H9 (cell line): Measurements from ENCODE around the gene PMAIP1. TPM values are rescaled to one million over a fixed set of nuclear protein-coding genes. Genes with fewer than 3 reads are reported as not detected.

Experiments
- DNase-seq: peaks from one replicate; pipeline ENCODE4 v3.0.0-alpha.2; 2017
- H2AFZ ChIP-seq: one replicate; pipeline ENCODE4 v1.6.1; 2013; ENCODE audit warnings: mild to moderate bottlenecking, low read length, control low read depth, moderate library complexity
- H2AK5ac ChIP-seq: 2 replicates; pipeline ENCODE4 v1.6.1; 2013; ENCODE audit warnings: low read length, control low read depth, mixed read lengths; ENCODE audit not compliant: insufficient read length
- H2BK120ac ChIP-seq: one replicate; pipeline ENCODE4 v1.6.1; 2013; ENCODE audit warnings: low read depth, mild to moderate bottlenecking, low read length, control low read depth, inconsistent platforms; ENCODE audit not compliant: poor library complexity, severe bottlenecking
- H2BK12ac ChIP-seq: 2 replicates; pipeline ENCODE4 v1.6.1; 2013; ENCODE audit warnings: low read length, control low read depth, mixed read lengths, low read depth; ENCODE audit not compliant: insufficient read length
- H2BK15ac ChIP-seq: 2 replicates; pipeline ENCODE4 v1.6.1; 2013; ENCODE audit warnings: low read depth, low read length, control low read depth
- H2BK20ac ChIP-seq: one replicate; pipeline ENCODE4 v1.6.1; 2013; ENCODE audit warnings: low read depth, mild to moderate bottlenecking, low read length, control low read depth, inconsistent platforms; ENCODE audit not compliant: poor library complexity, severe bottlenecking
- H2BK5ac ChIP-seq: 2 replicates; pipeline ENCODE4 v1.6.1; 2013; ENCODE audit warnings: low read length, control low read depth, mixed read lengths; ENCODE audit not compliant: insufficient read length
- H3K14ac ChIP-seq: 2 replicates; pipeline ENCODE4 v1.6.1; 2013; ENCODE audit warnings: low read length, control low read depth; ENCODE audit not compliant: insufficient read depth
- H3K18ac ChIP-seq: 2 replicates; pipeline ENCODE4 v1.6.1; 2013; ENCODE audit warnings: low read depth, mild to moderate bottlenecking, mixed read lengths, low read length, control low read depth; ENCODE audit not compliant: insufficient read length
- H3K23ac ChIP-seq: 2 replicates; pipeline ENCODE4 v1.6.1; 2013; ENCODE audit warnings: low read length, control low read depth, mixed read lengths, low read depth; ENCODE audit not compliant: insufficient read length
- H3K23me2 ChIP-seq: 2 replicates; pipeline ENCODE4 v1.6.1; 2013; ENCODE audit warnings: low read depth, mild to moderate bottlenecking, mixed read lengths, low read length, control low read depth; ENCODE audit not compliant: insufficient read length, poor library complexity, severe bottlenecking
- H3K27ac ChIP-seq: 2 replicates; pipeline ENCODE4 v1.5.1; 2013; ENCODE audit warnings: low read length, control low read depth, mixed read lengths, low read depth; ENCODE audit not compliant: insufficient read length
- H3K27me3 ChIP-seq: 2 replicates; pipeline ENCODE4 v1.6.1; 2013; ENCODE audit warnings: low read length, control low read depth, inconsistent platforms; ENCODE audit not compliant: insufficient read depth
- H3K4ac ChIP-seq: 2 replicates; pipeline ENCODE4 v1.6.1; 2013; ENCODE audit warnings: low read depth, mild to moderate bottlenecking, control low read depth, inconsistent platforms, low read length, moderate library complexity
- H3K4me1 ChIP-seq: 2 replicates; pipeline ENCODE4 v1.6.1; 2013; ENCODE audit warnings: low read length, control low read depth, inconsistent platforms; ENCODE audit not compliant: insufficient read depth
- H3K4me2 ChIP-seq: 2 replicates; pipeline ENCODE4 v1.6.1; 2013; ENCODE audit warnings: low read length, control low read depth, mixed read lengths; ENCODE audit not compliant: insufficient read length, insufficient read depth
- H3K56ac ChIP-seq: 2 replicates; pipeline ENCODE4 v1.6.1; 2013; ENCODE audit warnings: low read depth, mild to moderate bottlenecking, mixed read lengths, low read length, control low read depth; ENCODE audit not compliant: insufficient read length
- H3K79me1 ChIP-seq: 2 replicates; pipeline ENCODE4 v1.6.1; 2013; ENCODE audit warnings: low read depth, mild to moderate bottlenecking, moderate library complexity, low read length, control low read depth, inconsistent platforms; ENCODE audit not compliant: insufficient read depth, poor library complexity, severe bottlenecking
- H3K79me2 ChIP-seq: 2 replicates; pipeline ENCODE4 v1.6.1; 2013; ENCODE audit warnings: low read length, control low read depth, inconsistent platforms; ENCODE audit not compliant: insufficient read depth
- H3K9ac ChIP-seq: 2 replicates; pipeline ENCODE4 v1.6.1; 2013; ENCODE audit warnings: low read length, control low read depth, mixed read lengths; ENCODE audit not compliant: insufficient read length; ENCODE audit errors: extremely low read depth
- H3K9me3 ChIP-seq: one replicate; pipeline ENCODE4 v1.6.1; 2013; ENCODE audit warnings: low read depth, low read length, inconsistent platforms; ENCODE audit not compliant: control insufficient read depth
- H3T11ph ChIP-seq: one replicate; pipeline ENCODE4 v1.6.1; 2013; ENCODE audit warnings: mild to moderate bottlenecking, low read length, control low read depth, inconsistent platforms
- H4K20me1 ChIP-seq: one replicate; pipeline ENCODE4 v1.6.1; 2013; ENCODE audit not compliant: control insufficient read depth, insufficient read length, insufficient read depth
- H4K5ac ChIP-seq: 2 replicates; pipeline ENCODE4 v1.6.1; 2013; ENCODE audit warnings: low read depth, mild to moderate bottlenecking, mixed read lengths, low read length, control low read depth; ENCODE audit not compliant: insufficient read length
- H4K8ac ChIP-seq: replicated peaks from 2 replicates; pipeline ENCODE4 v1.6.1; 2013; ENCODE audit warnings: low read length, control low read depth, mixed read lengths, low read depth; ENCODE audit not compliant: insufficient read length
- H4K91ac ChIP-seq: 2 replicates; pipeline ENCODE4 v1.6.1; 2013; ENCODE audit warnings: low read depth, mild to moderate bottlenecking, moderate library complexity, mixed read lengths, low read length, control low read depth; ENCODE audit not compliant: insufficient read length
- H3K27ac Mint-ChIP-seq, 3 experiments: 2 replicates in 2 of 3; 3 replicates in 1 of 3; pipeline ENCODE4 v1.8.0; 2020 to 2021; ENCODE audit warnings: mixed read lengths in 3 of 3, mild to moderate bottlenecking in 1 of 3, moderate library complexity in 1 of 3
- H3K27me3 Mint-ChIP-seq: 2 replicates; pipeline ENCODE4 v1.8.0; 2021; ENCODE audit warnings: low read depth, mild to moderate bottlenecking, moderate library complexity, mixed read lengths
- H3K36me3 Mint-ChIP-seq, 3 experiments: 2 replicates in 2 of 3; 3 replicates in 1 of 3; pipeline ENCODE4 v1.8.0; 2020 to 2021; ENCODE audit warnings: low read depth in 3 of 3, mixed read lengths in 3 of 3; ENCODE audit not compliant: insufficient read depth in 1 of 3
- H3K4me1 Mint-ChIP-seq, 2 experiments: 2 replicates each; pipeline ENCODE4 v1.8.0; 2020; ENCODE audit warnings: mixed read lengths in 2 of 2
- H3K4me3 Mint-ChIP-seq, 2 experiments: 2 replicates in 1 of 2; 3 replicates in 1 of 2; pipeline ENCODE4 v1.8.0; 2020 to 2021; ENCODE audit warnings: mild to moderate bottlenecking in 2 of 2, mixed read lengths in 2 of 2, moderate library complexity in 1 of 2
- H3K9me3 Mint-ChIP-seq, 2 experiments: 2 replicates in 1 of 2; 3 replicates in 1 of 2; pipeline ENCODE4 v1.8.0; 2020; ENCODE audit warnings: mild to moderate bottlenecking in 2 of 2, mixed read lengths in 2 of 2, moderate library complexity in 1 of 2
- CTCF ChIP-seq: fragments of 200-600 bp; sonication (generic); conservative IDR thresholded peaks from 3 replicates; pipeline ENCODE4 v1.8.0; 2021; ENCODE audit warnings: antibody characterized with exemption, mild to moderate bottlenecking
- WGBS: extraction: QIAGEN DNeasy Blood & Tissue Kit; methylation state at CpG from one replicate; pipeline ENCODE4 v1.1.7; 2013; ENCODE audit warnings: missing lambda C conversion rate, low lambda C conversion rate, mixed read lengths; ENCODE audit not compliant: insufficient read length; ENCODE audit errors: extremely low coverage; 5-methylcytosine and 5-hydroxymethylcytosine counted together
- total RNA-seq: library from RNA; stranded (reverse); gene quantifications from 2 replicates; pipeline ENCODE4 v1.2.1, GENCODE V29; 2021

Gene PMAIP1
- total RNA-seq, 1 experiment from 2014 or later: 152 TPM

GRCh38 chr18:59942601-59943000 is 42.8 kb downstream of the PMAIP1 start:
- no CpG with 5 or more reads among the region's 4 CpGs for WGBS
- Histone ChIP-seq H3K23ac (no peak overlapping the region), H3K9ac (no peak overlapping the region), H3K79me1 (no peaks in the 10 kb centered on the region), H2AK5ac (no peak overlapping the region), H3K27ac (no peak overlapping the region), H3K27me3 (no peaks in the 10 kb centered on the region), H3K4ac (no peak overlapping the region), H2AFZ (no peak overlapping the region), H2BK20ac (no peak overlapping the region), H3K18ac (no peak overlapping the region), H2BK5ac (no peak overlapping the region), H4K5ac (no peak overlapping the region), H2BK12ac (no peak overlapping the region), H3K4me2 (no peak overlapping the region), H3K9me3 (no peaks in the 10 kb centered on the region), H2BK15ac (no peak overlapping the region), H3T11ph (no peak overlapping the region), H3K56ac (no peak overlapping the region), H2BK120ac (no peak overlapping the region), H3K4me1 (no peaks in the 10 kb centered on the region), H4K8ac (no peak overlapping the region), H4K20me1 (no peaks in the 10 kb centered on the region), H3K23me2 (no peaks in the 10 kb centered on the region), H4K91ac (no peak overlapping the region), H3K14ac (no peak overlapping the region), H3K79me2 (no peaks in the 10 kb centered on the region)
- H3K4me1 Mint-ChIP-seq: peaks cover 3 to 4% of the 10 kb centered on the region in 2 experiments; a peak in 2 of 4 replicates
- H3K27me3 Mint-ChIP-seq: no peaks in the 10 kb centered on the region
- no peak overlapping the region for H3K4me3 Mint-ChIP-seq
- H3K27ac Mint-ChIP-seq: no peak overlapping the region
- no peaks in the 10 kb centered on the region; a peak in 1 of 5 replicates for H3K9me3 Mint-ChIP-seq
- no peak for TF ChIP-seq CTCF
- no peaks in the 10 kb centered on the region for H3K36me3 Mint-ChIP-seq
- no peak for DNase-seq
